Measurements from ENCODE around the gene RAB7B.

Gene RAB7B

GRCh38 chr1:206014601-206015000 lies 11.4 kb upstream of the RAB7B start:
- Histone ChIP-seq H3K36me3 (ENCODE audit: control insufficient read depth in 4 of 4, insufficient read depth in 4 of 4, low read length in 3 of 4) (no peaks in the 10 kb centered on the region), H3K9me3 (ENCODE audit: control extremely low read depth in 1 of 5, control insufficient read depth in 4 of 5, insufficient read depth in 2 of 5, low read depth in 1 of 5, low read length in 4 of 5) (no peaks in the 10 kb centered on the region), H3K4me1 (ENCODE audit: control extremely low read depth in 1 of 4, control insufficient read depth in 4 of 4, insufficient read depth in 4 of 4, low read length in 3 of 4) (peaks cover 18 to 55% (median 36%) of the 10 kb centered on the region in 4 experiments), H3K4me3 (ENCODE audit: control insufficient read depth in 1 of 7, extremely low read depth in 1 of 7, insufficient read depth in 4 of 7, low read depth in 2 of 7, low read length in 6 of 7) (no peak overlapping the region), H3K27me3 (replicated peaks in 2 of 5; ENCODE audit: control insufficient read depth in 4 of 5, insufficient read depth in 5 of 5, low read length in 4 of 5) (no peaks in the 10 kb centered on the region), H3K27ac (ENCODE audit: insufficient read depth in 1 of 2, low read depth in 1 of 2, low read length in 2 of 2, poor library complexity in 1 of 2, severe bottlenecking in 2 of 2) (no peak overlapping the region)
- WGBS (ENCODE audit: insufficient coverage): 88% methylated on average over 1 of the region's 5 CpGs
- ChIA-PET CTCF (interaction anchor here (0.6 to 3.5 kb wide), 9 partner anchors 15 to 91 kb away, joined by 3 to 12 read pairs (median 3); no protein-coding TSS in a partner anchor), POLR2A (no interaction called here)
- DNase-seq: no peak

GRCh38 chr1:206013026-206013795 lies 10.0 kb upstream of the RAB7B start:
- H3K36me3 ChIP-seq (ENCODE audit: control insufficient read depth in 4 of 4, insufficient read depth in 4 of 4, low read length in 3 of 4): no peaks in the 10 kb centered on the region
- peak overlapping the region in 1 of 2 experiments; percentile 12 for H3K27ac ChIP-seq (ENCODE audit: insufficient read depth in 1 of 2, low read depth in 1 of 2, low read length in 2 of 2, poor library complexity in 1 of 2, severe bottlenecking in 2 of 2)
- POLR2A ChIA-PET: no interaction called here
- H3K4me1 ChIP-seq (ENCODE audit: control extremely low read depth in 1 of 4, control insufficient read depth in 4 of 4, insufficient read depth in 4 of 4, low read length in 3 of 4): peaks cover 18 to 55% (median 36%) of the 10 kb centered on the region in 4 experiments
- DNase-seq: peak in 2 of 3 donors; percentile 61 to 74
- H3K27me3 ChIP-seq (replicated peaks in 2 of 5; ENCODE audit: control insufficient read depth in 4 of 5, insufficient read depth in 5 of 5, low read length in 4 of 5): no peaks in the 10 kb centered on the region
- CTCF ChIA-PET: interaction anchor here (1.0 to 3.5 kb wide), 4 partner anchors 13 to 89 kb away, joined by 3 to 12 read pairs (median 4); no protein-coding TSS in a partner anchor
- peak overlapping the region in 2 of 7 experiments; percentile 17 to 21 for H3K4me3 ChIP-seq (ENCODE audit: control insufficient read depth in 1 of 7, extremely low read depth in 1 of 7, insufficient read depth in 4 of 7, low read depth in 2 of 7, low read length in 6 of 7)
- no peaks in the 10 kb centered on the region for H3K9me3 ChIP-seq (ENCODE audit: control extremely low read depth in 1 of 5, control insufficient read depth in 4 of 5, insufficient read depth in 2 of 5, low read depth in 1 of 5, low read length in 4 of 5)
- 32% methylated on average over 5 of the region's 6 CpGs for WGBS (ENCODE audit: insufficient coverage)

- Histone ChIP-seq H3K4me3 (ENCODE audit: control insufficient read depth in 1 of 7, extremely low read depth in 1 of 7, insufficient read depth in 4 of 7, low read depth in 2 of 7, low read length in 6 of 7) (peak overlapping the region in 3 of 7 experiments; percentile 19 to 46 (median 20)), H3K9me3 (ENCODE audit: control extremely low read depth in 1 of 5, control insufficient read depth in 4 of 5, insufficient read depth in 2 of 5, low read depth in 1 of 5, low read length in 4 of 5) (no peaks in the 10 kb centered on the region), H3K4me1 (ENCODE audit: control extremely low read depth in 1 of 4, control insufficient read depth in 4 of 4, insufficient read depth in 4 of 4, low read length in 3 of 4) (peaks cover 18 to 56% (median 36%) of the 10 kb centered on the region in 4 experiments), H3K36me3 (ENCODE audit: control insufficient read depth in 4 of 4, insufficient read depth in 4 of 4, low read length in 3 of 4) (no peaks in the 10 kb centered on the region), H3K27me3 (replicated peaks in 2 of 5; ENCODE audit: control insufficient read depth in 4 of 5, insufficient read depth in 5 of 5, low read length in 4 of 5) (no peaks in the 10 kb centered on the region), H3K27ac (ENCODE audit: insufficient read depth in 1 of 2, low read depth in 1 of 2, low read length in 2 of 2, poor library complexity in 1 of 2, severe bottlenecking in 2 of 2) (peak overlapping the region; percentile 59 to 79)
- DNase-seq: peak; percentile 95 to 99 (median 99)
- WGBS (ENCODE audit: insufficient coverage): 12% methylated on average over 11 of the region's 17 CpGs
- ChIA-PET CTCF (interaction anchor here (0.8 to 1.1 kb wide), 2 partner anchors 11 to 89 kb away, joined by 3 read pairs; no protein-coding TSS in a partner anchor), POLR2A (no interaction called here)
Measured at GRCh38 chr1:206012086-206012859, 9.1 kb upstream of the RAB7B start.

- no peak for DNase-seq
- H3K9me3 ChIP-seq (ENCODE audit: control extremely low read depth in 1 of 5, control insufficient read depth in 4 of 5, insufficient read depth in 2 of 5, low read depth in 1 of 5, low read length in 4 of 5): no peaks in the 10 kb centered on the region
- H3K4me1 ChIP-seq (ENCODE audit: control extremely low read depth in 1 of 4, control insufficient read depth in 4 of 4, insufficient read depth in 4 of 4, low read length in 3 of 4): peaks cover 24 to 68% (median 43%) of the 10 kb centered on the region in 4 experiments
- POLR2A ChIA-PET: no interaction called here
- no peak overlapping the region for H3K4me3 ChIP-seq (ENCODE audit: control insufficient read depth in 1 of 7, extremely low read depth in 1 of 7, insufficient read depth in 4 of 7, low read depth in 2 of 7, low read length in 6 of 7)
- 96% methylated on average over 5 of the region's 8 CpGs for WGBS (ENCODE audit: insufficient coverage)
- no peaks in the 10 kb centered on the region for H3K36me3 ChIP-seq (ENCODE audit: control insufficient read depth in 4 of 4, insufficient read depth in 4 of 4, low read length in 3 of 4)
- no peaks in the 10 kb centered on the region for H3K27me3 ChIP-seq (replicated peaks in 2 of 5; ENCODE audit: control insufficient read depth in 4 of 5, insufficient read depth in 5 of 5, low read length in 4 of 5)
- H3K27ac ChIP-seq (ENCODE audit: insufficient read depth in 1 of 2, low read depth in 1 of 2, low read length in 2 of 2, poor library complexity in 1 of 2, severe bottlenecking in 2 of 2): no peak overlapping the region
- CTCF ChIA-PET: interaction anchor here (0.8 kb wide), 1 partner anchor 10 kb away, joined by 3 read pairs; no protein-coding TSS in a partner anchor
Measured at GRCh38 chr1:206011057-206011456, 7.9 kb upstream of the RAB7B start.

- ChIA-PET POLR2A (no interaction called here), CTCF (no interaction called here)
- peaks cover 25 to 73% (median 51%) of the 10 kb centered on the region in 4 experiments for H3K4me1 ChIP-seq (ENCODE audit: control extremely low read depth in 1 of 4, control insufficient read depth in 4 of 4, insufficient read depth in 4 of 4, low read length in 3 of 4)
- no peak for DNase-seq
- H3K9me3 ChIP-seq (ENCODE audit: control extremely low read depth in 1 of 5, control insufficient read depth in 4 of 5, insufficient read depth in 2 of 5, low read depth in 1 of 5, low read length in 4 of 5): no peaks in the 10 kb centered on the region
- no peak overlapping the region for H3K27ac ChIP-seq (ENCODE audit: insufficient read depth in 1 of 2, low read depth in 1 of 2, low read length in 2 of 2, poor library complexity in 1 of 2, severe bottlenecking in 2 of 2)
- no peaks in the 10 kb centered on the region for H3K36me3 ChIP-seq (ENCODE audit: control insufficient read depth in 4 of 4, insufficient read depth in 4 of 4, low read length in 3 of 4)
- no peaks in the 10 kb centered on the region for H3K27me3 ChIP-seq (replicated peaks in 2 of 5; ENCODE audit: control insufficient read depth in 4 of 5, insufficient read depth in 5 of 5, low read length in 4 of 5)
- WGBS (ENCODE audit: insufficient coverage): 98% methylated on average over 4 of the region's 5 CpGs
- H3K4me3 ChIP-seq (ENCODE audit: control insufficient read depth in 1 of 7, extremely low read depth in 1 of 7, insufficient read depth in 4 of 7, low read depth in 2 of 7, low read length in 6 of 7): no peak overlapping the region
Measured at GRCh38 chr1:206010060-206010459, 6.9 kb upstream of the RAB7B start.

- Histone ChIP-seq H3K9me3 (ENCODE audit: control extremely low read depth in 1 of 5, control insufficient read depth in 4 of 5, insufficient read depth in 2 of 5, low read depth in 1 of 5, low read length in 4 of 5) (no peaks in the 10 kb centered on the region), H3K27ac (ENCODE audit: insufficient read depth in 1 of 2, low read depth in 1 of 2, low read length in 2 of 2, poor library complexity in 1 of 2, severe bottlenecking in 2 of 2) (no peak overlapping the region), H3K4me3 (ENCODE audit: control insufficient read depth in 1 of 7, extremely low read depth in 1 of 7, insufficient read depth in 4 of 7, low read depth in 2 of 7, low read length in 6 of 7) (no peak overlapping the region), H3K4me1 (ENCODE audit: control extremely low read depth in 1 of 4, control insufficient read depth in 4 of 4, insufficient read depth in 4 of 4, low read length in 3 of 4) (peaks cover 12 to 73% (median 42%) of the 10 kb centered on the region in 4 experiments), H3K27me3 (replicated peaks in 2 of 5; ENCODE audit: control insufficient read depth in 4 of 5, insufficient read depth in 5 of 5, low read length in 4 of 5) (no peaks in the 10 kb centered on the region), H3K36me3 (ENCODE audit: control insufficient read depth in 4 of 4, insufficient read depth in 4 of 4, low read length in 3 of 4) (no peaks in the 10 kb centered on the region)
- no peak for DNase-seq
- POLR2A ChIA-PET: no interaction called here
- WGBS (ENCODE audit: insufficient coverage): 80% methylated on average over 1 of the region's 4 CpGs
- CTCF ChIA-PET: no interaction called here
Measured at GRCh38 chr1:206006946-206007345, 3.8 kb upstream of the RAB7B start.

Measured in common myeloid progenitor, CD34-positive (primary cell).